IgD-negative memory B cell (primary cell): Measurements from ENCODE around the gene SPATA13. TPM values are rescaled to one million over a fixed set of nuclear protein-coding genes. Genes with fewer than 3 reads are reported as not detected.
"Not testable (repeated sequence)": the region's sequence is repeated elsewhere in the genome, so short reads cannot be mapped to it uniquely, and the experiment has no call there.

Source experiments
- H3K27ac Mint-ChIP-seq, 3 donors: one replicate each; pipeline ENCODE4 v1.8.0; 2020 to 2022; ENCODE audit warnings: mild to moderate bottlenecking in 3 of 3, mixed read lengths in 3 of 3, moderate library complexity in 1 of 3
- H3K27me3 Mint-ChIP-seq: one replicate; pipeline ENCODE4 v1.8.0; 2021; ENCODE audit warnings: mixed read lengths
- H3K36me3 Mint-ChIP-seq: one replicate; pipeline ENCODE4 v1.8.0; 2020; ENCODE audit warnings: mild to moderate bottlenecking, mixed read lengths
- H3K4me1 Mint-ChIP-seq, 3 donors: one replicate each; pipeline ENCODE4 v1.8.0; 2020 to 2022; ENCODE audit warnings: mixed read lengths in 3 of 3, mild to moderate bottlenecking in 1 of 3
- H3K4me3 Mint-ChIP-seq, 4 donors: one replicate each; pipeline ENCODE4 v1.8.0; 2020 to 2022; ENCODE audit warnings: mild to moderate bottlenecking in 4 of 4, mixed read lengths in 4 of 4, moderate library complexity in 3 of 4
- H3K9me3 Mint-ChIP-seq, 3 donors: one replicate each; pipeline ENCODE4 v1.8.0; 2020 to 2021; ENCODE audit warnings: mixed read lengths in 3 of 3, mild to moderate bottlenecking in 1 of 3
- polyA plus RNA-seq: library from polyadenylated mRNA; unstranded; fragments of 300-500 nt; fragmentation: Illumina TruSeq; gene quantifications from one replicate; pipeline ENCODE4 v1.2.3, GENCODE V29; 2021

SPATA13 gene
- polyA plus RNA-seq, 1 donor from 2014 or later = 15.6 TPM

GRCh38 chr13:24185591-24186232 is 25.2 kb downstream of the SPATA13 start:
- Mint-ChIP-seq H3K4me3 (no peak overlapping the region), H3K4me1 (peaks cover 4 to 7% (median 4%) of the 10 kb centered on the region in 3 donors), H3K9me3 (peaks cover 2 to 8% (median 2%) of the 10 kb centered on the region in 3 donors), H3K36me3 (peaks cover 4% of the 10 kb centered on the region), H3K27me3 (peaks cover 1% of the 10 kb centered on the region), H3K27ac (no peak overlapping the region)

- H3K27ac Mint-ChIP-seq = no peak overlapping the region
- peaks cover 2% of the 10 kb centered on the region for H3K36me3 Mint-ChIP-seq
- H3K27me3 Mint-ChIP-seq = peaks cover under 1% of the 10 kb centered on the region
- H3K4me1 Mint-ChIP-seq = peaks cover 3 to 6% (median 4%) of the 10 kb centered on the region in 3 donors
- H3K4me3 Mint-ChIP-seq = no peak overlapping the region
- peaks cover under 1 to 6% (median 2%) of the 10 kb centered on the region in 3 donors for H3K9me3 Mint-ChIP-seq
Measured at GRCh38 chr13:24187185-24187584, 26.7 kb downstream of the SPATA13 start.

DNA sequence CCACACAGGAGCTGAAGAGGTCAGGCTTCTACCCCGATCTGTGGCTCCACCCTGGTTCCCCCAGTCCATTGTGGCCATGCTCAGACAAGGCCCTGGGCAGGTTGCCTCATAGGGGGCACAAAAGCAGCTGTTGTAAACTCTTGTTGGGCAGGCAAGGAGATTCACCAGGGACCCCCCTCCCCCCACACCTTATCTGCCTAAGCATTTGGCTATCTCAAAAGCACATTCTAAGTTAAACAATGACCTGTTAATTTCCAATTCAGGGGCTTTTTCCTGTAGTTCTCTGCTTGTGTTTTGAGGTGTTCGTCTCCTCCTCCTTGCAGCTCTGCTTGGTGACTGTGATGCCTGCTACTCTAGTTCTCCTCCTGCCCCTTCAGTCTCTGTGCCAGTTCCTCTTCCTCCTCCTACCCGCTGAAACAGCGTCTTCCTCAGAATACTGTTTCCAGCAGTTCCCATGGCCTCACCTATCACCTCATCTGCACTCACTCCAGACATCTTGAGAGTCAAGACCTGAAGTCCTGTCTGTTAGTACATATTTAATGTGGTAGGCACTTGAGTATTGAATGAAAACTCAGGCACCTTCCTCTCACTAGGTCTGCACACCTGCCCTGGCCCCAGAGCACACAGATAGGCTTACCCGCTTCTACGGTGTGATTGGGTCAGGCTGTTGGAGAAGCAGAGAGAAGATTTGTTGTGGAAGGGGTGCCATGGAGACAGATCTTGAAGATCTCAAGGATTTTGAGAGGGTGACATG is 31.7 kb downstream of the SPATA13 start:
- Mint-ChIP-seq H3K27me3 (no peaks in the 10 kb centered on the region), H3K27ac (no peak overlapping the region), H3K9me3 (no peaks in the 10 kb centered on the region), H3K4me1 (peaks cover 0 to 7% (median 5%) of the 10 kb centered on the region in 3 donors), H3K36me3 (peaks cover 2% of the 10 kb centered on the region), H3K4me3 (no peak overlapping the region)

DNA sequence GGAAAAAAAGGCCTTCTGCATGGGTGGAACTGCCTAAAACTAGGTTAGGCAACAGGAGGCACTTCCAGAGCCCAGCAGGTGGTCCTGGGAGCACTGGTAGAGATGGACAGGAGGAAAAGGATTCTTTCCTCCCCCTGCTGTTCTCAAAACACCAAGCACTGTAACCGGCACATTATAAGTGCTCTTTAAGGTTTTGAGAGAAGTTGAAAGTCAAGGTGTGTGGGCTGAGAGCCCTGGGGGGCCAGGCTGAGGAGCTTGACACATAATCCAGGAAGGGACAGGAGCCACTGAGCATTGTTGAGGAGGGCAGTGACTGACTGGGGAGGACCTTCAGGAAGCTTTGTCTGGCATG is 32.3 kb downstream of the SPATA13 start:
- H3K36me3 Mint-ChIP-seq = no peaks in the 10 kb centered on the region
- H3K27ac Mint-ChIP-seq = no peak overlapping the region
- peaks cover 0 to 7% (median 5%) of the 10 kb centered on the region in 3 donors for H3K4me1 Mint-ChIP-seq
- no peaks in the 10 kb centered on the region for H3K27me3 Mint-ChIP-seq
- no peak overlapping the region for H3K4me3 Mint-ChIP-seq
- no peaks in the 10 kb centered on the region for H3K9me3 Mint-ChIP-seq

GRCh38 chr13:24194447-24194846 is 33.9 kb downstream of the SPATA13 start:
- no peak overlapping the region for H3K4me3 Mint-ChIP-seq
- H3K27ac Mint-ChIP-seq = no peak overlapping the region
- H3K36me3 Mint-ChIP-seq = no peaks in the 10 kb centered on the region
- H3K27me3 Mint-ChIP-seq = no peaks in the 10 kb centered on the region
- no peaks in the 10 kb centered on the region for H3K9me3 Mint-ChIP-seq
- H3K4me1 Mint-ChIP-seq = peaks cover 0 to 7% (median 5%) of the 10 kb centered on the region in 3 donors

DNA sequence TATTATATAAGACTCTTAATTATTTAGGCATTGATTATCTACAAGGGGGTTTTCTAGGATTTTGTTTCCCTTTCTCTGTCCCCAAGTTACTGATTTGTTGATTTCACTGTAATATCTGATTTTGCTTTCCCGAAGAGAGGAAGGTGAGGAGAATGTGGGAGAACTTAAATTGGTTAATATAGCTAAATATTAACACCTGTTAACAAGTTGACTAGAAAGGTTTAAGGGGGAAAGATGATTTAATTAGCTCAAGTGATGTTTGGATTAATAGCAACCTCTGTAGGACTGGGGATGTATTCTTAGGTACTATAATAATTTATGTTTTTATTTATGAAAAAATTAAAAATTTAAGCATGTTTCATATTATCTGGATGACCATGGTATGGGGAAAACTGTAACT is 35.1 kb downstream of the SPATA13 start:
- Mint-ChIP-seq H3K36me3 (no peaks in the 10 kb centered on the region), H3K4me3 (no peak overlapping the region), H3K27me3 (no peaks in the 10 kb centered on the region), H3K9me3 (no peaks in the 10 kb centered on the region), H3K4me1 (peaks cover 0 to 6% (median 5%) of the 10 kb centered on the region in 3 donors), H3K27ac (no peak overlapping the region)

GRCh38 chr13:24196593-24197197 is 36.2 kb downstream of the SPATA13 start:
- H3K9me3 Mint-ChIP-seq = no peaks in the 10 kb centered on the region

GRCh38 chr13:24199016-24199415 is 38.5 kb downstream of the SPATA13 start:
- H3K9me3 Mint-ChIP-seq = no peaks in the 10 kb centered on the region
- peaks cover 2 to 14% (median 14%) of the 10 kb centered on the region in 3 donors for H3K4me1 Mint-ChIP-seq
- no peaks in the 10 kb centered on the region for H3K36me3 Mint-ChIP-seq
- no peak overlapping the region for H3K4me3 Mint-ChIP-seq
- H3K27me3 Mint-ChIP-seq = peaks cover 6% of the 10 kb centered on the region
- peak overlapping the region in 1 of 3 donors; percentile 55 for H3K27ac Mint-ChIP-seq

More at GRCh38 chr13:24196593-24197197, 36.2 kb downstream of the SPATA13 start:
- peak overlapping the region in 1 of 4 donors; percentile 38 for H3K4me3 Mint-ChIP-seq
- H3K27me3 Mint-ChIP-seq = no peaks in the 10 kb centered on the region
- no peaks in the 10 kb centered on the region for H3K36me3 Mint-ChIP-seq
- H3K4me1 Mint-ChIP-seq = peaks cover 0 to 6% (median 5%) of the 10 kb centered on the region in 3 donors
- no peak overlapping the region for H3K27ac Mint-ChIP-seq

DNA sequence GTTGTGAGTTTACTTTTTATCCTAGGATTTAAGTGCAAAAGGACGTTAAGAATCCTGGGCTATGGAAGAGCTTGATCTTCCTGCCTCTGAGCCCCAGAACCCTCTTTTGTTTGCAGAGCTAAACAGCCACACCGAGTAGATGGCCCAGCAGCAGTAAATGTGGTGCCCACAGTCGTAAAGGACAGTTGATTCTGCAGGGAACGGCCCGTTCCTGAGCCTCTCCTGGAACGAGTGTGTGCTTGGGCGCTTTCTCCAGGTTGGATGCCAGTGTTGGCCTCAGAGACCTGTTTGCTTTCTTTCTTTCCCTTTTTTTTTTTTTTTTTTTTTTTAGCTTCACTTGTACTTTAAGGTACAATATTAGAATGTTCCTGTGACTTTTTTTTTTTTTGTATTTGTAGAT is 41.7 kb downstream of the SPATA13 start:
- Mint-ChIP-seq H3K36me3 (no peaks in the 10 kb centered on the region), H3K4me3 (no peak overlapping the region), H3K9me3 (no peaks in the 10 kb centered on the region), H3K27ac (no peak overlapping the region), H3K4me1 (peaks cover 4 to 22% (median 21%) of the 10 kb centered on the region in 3 donors), H3K27me3 (peaks cover 11% of the 10 kb centered on the region)

- H3K27ac Mint-ChIP-seq = no peak overlapping the region
- H3K9me3 Mint-ChIP-seq = no peaks in the 10 kb centered on the region
- H3K27me3 Mint-ChIP-seq = peaks cover 11% of the 10 kb centered on the region
- H3K4me3 Mint-ChIP-seq = peak overlapping the region in 2 of 4 donors; percentile 4 to 23
- no peaks in the 10 kb centered on the region for H3K36me3 Mint-ChIP-seq
- peaks cover 4 to 24% (median 21%) of the 10 kb centered on the region in 3 donors for H3K4me1 Mint-ChIP-seq
Measured at GRCh38 chr13:24203273-24203672, 42.8 kb downstream of the SPATA13 start.

GRCh38 chr13:24203811-24204210 is 43.3 kb downstream of the SPATA13 start:
- H3K9me3 Mint-ChIP-seq = no peaks in the 10 kb centered on the region
- H3K4me1 Mint-ChIP-seq = peaks cover 4 to 25% (median 21%) of the 10 kb centered on the region in 3 donors
- H3K27ac Mint-ChIP-seq = no peak overlapping the region
- H3K27me3 Mint-ChIP-seq = peaks cover 11% of the 10 kb centered on the region
- H3K4me3 Mint-ChIP-seq = peak overlapping the region in 3 of 4 donors; percentile 5 to 64 (median 54)
- no peaks in the 10 kb centered on the region for H3K36me3 Mint-ChIP-seq

- H3K27ac Mint-ChIP-seq, H3K36me3 Mint-ChIP-seq, H3K9me3 Mint-ChIP-seq: not testable (repeated sequence)
- Mint-ChIP-seq H3K4me1 (peaks cover 4 to 25% (median 21%) of the 10 kb centered on the region in 3 donors), H3K4me3 (peak overlapping the region in 1 of 4 donors; percentile 6), H3K27me3 (peaks cover 11% of the 10 kb centered on the region)
Measured at GRCh38 chr13:24205076-24205475, 44.6 kb downstream of the SPATA13 start.

DNA sequence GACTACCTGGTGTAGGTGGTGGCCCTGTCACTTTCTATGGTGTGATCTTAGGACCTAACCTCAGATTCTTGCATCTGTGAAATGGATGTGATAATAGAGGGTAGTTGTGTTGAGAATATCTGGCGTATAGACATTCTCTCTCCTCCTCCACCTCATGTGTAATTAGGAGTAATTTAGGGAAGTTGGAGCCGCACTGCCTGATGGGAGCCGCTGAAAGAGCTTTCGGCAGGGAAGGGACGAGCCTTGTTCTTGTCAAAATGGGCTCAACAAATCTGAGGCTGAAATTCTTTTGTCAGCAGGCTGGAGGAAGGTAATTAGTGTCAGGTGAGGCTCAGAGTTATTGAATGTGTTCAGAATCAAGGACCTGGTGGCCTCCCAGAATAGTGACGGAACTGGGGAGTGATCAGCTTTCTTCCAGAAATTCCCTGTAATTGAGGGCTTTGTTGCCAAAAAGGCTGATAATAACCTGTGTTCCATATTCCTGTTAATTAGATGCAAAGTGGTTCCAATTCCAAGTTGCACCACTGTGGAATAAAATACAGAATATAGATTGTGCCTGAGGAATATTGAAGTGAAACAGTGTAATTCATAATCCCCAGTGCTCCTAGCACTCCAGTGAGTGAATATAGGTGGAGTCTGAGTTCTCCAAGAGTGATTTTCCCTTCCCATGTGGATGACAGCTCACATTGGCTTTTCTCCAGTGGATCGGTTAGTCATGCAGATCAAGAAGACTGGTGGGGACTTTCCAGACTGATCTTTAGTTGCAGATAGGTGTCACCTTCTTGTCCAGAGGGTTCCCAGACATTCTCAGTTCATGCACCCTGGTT is 47.5 kb downstream of the SPATA13 start:
- no peaks in the 10 kb centered on the region for H3K36me3 Mint-ChIP-seq
- H3K9me3 Mint-ChIP-seq = no peaks in the 10 kb centered on the region
- H3K4me3 Mint-ChIP-seq = no peak overlapping the region
- H3K27ac Mint-ChIP-seq = no peak overlapping the region
- H3K4me1 Mint-ChIP-seq = peaks cover 4 to 25% (median 21%) of the 10 kb centered on the region in 3 donors
- peaks cover 13% of the 10 kb centered on the region for H3K27me3 Mint-ChIP-seq

DNA sequence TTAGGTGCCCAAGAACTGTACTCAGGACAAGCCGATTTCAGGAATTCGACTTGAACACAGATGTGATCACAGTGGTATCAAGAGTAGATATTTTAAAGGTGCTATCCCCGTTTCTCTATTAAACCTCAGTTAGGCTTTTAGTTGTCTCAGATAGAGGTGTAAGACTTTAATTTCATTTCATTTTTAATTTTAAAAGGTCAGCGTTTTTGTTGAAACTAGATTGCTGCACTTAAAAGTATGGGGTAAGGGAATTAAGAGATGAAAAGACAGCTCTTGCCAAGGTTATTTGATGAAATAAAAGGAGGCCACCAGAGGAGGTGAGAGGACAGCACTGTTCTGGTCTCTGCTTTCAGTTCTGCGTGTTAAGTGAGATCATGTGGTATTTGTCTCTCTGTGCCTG is 48.6 kb downstream of the SPATA13 start:
- Mint-ChIP-seq H3K36me3 (no peaks in the 10 kb centered on the region), H3K27ac (no peak overlapping the region), H3K4me1 (peaks cover 3 to 15% (median 11%) of the 10 kb centered on the region in 3 donors), H3K27me3 (peaks cover 5% of the 10 kb centered on the region), H3K4me3 (no peak overlapping the region), H3K9me3 (no peaks in the 10 kb centered on the region)
